HG03469 (cell line): ENCODE data around the gene ZNF608.

Experiments
- ATAC-seq: cut with Tn5 transposase; IDR thresholded peaks from one replicate; pipeline ENCODE4 v1.9.1; 2021; ENCODE audit warnings: mild to moderate bottlenecking, moderate library complexity, moderate number of reproducible peaks; ENCODE audit not compliant: unreplicated experiment

Gene ZNF608

GRCh38 chr5:124754206-124754927 is 7.9 kb upstream of the ZNF608 start:
- no peak for ATAC-seq

DNA sequence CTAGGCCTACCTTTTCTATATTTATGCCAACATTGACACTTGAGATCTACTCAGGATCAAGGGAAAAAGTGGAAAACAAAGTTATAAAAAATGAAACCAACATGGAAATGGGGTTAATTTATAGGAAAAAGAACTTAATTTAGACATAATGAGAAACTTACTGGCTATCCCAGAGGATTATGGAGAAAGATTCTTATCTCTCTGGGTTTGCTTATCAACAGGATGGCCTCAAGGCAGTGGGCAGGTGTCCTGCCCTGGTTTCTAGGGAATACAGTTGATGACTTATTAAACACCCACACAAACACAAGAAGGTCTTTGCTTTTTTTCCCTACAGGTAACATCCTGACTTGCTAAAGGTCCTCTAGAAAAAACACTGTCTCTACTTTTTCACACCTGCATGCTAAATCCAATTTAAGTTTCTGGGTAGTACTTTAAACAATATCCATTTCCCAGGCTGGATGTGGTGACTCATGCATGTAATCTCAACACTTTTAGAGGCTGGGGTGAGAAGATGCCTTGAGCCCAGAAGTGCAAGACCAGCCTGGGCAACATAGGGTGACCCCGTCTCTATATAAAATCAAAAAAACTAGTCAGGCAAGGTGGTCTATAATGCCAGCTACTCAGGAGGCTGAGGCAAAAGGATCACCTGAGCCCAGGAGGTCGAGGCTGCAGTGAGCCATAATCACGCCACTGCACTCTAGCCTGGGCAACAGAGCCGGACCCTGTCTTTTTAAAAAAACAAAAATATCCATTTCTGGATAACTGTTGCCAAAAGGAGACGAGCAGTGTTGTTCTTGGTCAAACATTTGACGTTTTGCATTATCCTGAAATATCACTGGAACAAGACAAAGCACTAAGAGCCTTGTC is 6.6 kb upstream of the ZNF608 start:
- no peak for ATAC-seq

DNA sequence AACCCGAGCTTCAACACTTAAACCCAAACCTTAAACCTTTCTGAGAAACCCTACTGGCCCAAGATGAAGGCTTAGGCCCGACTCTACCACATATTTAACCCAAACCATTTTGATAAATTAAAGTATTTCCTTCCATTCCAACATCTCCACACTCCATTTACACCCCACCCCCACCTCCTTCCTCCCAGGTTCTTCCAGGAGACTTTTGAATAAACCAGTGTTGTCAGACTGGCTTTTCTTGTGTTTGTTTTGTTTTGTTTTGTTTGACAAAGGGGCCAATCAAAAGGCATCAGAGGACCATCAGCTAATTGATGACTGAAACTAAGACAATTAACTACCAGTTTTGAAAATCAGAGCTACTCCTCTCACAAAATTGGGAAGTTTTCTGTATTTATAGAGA is 4.6 kb upstream of the ZNF608 start:
- ATAC-seq: no peak

GRCh38 chr5:124748687-124749594 is 2.5 kb upstream of the ZNF608 start:
- ATAC-seq: peak; percentile 84

DNA sequence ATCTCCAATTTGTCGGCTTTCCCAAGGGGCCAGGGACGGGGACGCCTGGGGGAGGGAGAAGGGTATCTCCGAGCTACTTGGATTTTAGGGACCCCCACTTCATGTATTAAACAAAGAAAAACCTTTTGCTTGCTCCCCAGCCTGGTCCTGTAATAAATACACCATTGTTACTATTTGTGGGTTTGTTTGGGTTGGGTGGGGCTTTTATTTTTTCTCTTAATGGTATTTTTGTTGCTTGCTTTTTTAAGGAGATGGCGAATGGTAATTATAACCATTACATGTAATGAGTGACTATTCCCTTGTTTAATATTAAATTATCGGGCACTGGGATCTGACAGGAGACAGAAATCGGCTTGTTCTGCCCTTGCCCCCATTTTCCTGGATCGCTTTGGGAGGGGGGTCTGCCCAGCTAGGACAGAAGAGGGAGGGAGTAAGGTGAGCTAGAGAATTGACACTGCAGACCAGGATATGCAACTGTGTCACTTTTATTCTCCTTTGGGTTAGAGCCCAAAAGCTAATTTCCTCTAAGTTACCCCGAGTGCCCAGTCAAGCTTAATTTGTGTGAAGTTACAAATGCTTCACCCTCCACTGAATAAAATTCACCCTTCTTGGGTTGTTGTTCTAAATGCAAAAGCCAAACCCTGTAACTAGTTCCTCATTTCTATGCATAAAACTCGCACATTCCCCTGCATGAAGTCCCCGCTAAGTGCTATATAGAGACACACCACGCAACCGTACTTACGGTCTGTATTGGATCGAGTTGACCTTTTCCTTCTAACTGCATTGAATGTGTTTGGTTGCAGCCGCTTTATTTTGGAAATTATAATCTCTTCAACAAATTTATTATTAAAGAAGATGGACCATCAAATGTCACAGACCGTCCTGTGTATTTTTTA is 1.6 kb upstream of the ZNF608 start:
- ATAC-seq: peak; percentile 34

DNA sequence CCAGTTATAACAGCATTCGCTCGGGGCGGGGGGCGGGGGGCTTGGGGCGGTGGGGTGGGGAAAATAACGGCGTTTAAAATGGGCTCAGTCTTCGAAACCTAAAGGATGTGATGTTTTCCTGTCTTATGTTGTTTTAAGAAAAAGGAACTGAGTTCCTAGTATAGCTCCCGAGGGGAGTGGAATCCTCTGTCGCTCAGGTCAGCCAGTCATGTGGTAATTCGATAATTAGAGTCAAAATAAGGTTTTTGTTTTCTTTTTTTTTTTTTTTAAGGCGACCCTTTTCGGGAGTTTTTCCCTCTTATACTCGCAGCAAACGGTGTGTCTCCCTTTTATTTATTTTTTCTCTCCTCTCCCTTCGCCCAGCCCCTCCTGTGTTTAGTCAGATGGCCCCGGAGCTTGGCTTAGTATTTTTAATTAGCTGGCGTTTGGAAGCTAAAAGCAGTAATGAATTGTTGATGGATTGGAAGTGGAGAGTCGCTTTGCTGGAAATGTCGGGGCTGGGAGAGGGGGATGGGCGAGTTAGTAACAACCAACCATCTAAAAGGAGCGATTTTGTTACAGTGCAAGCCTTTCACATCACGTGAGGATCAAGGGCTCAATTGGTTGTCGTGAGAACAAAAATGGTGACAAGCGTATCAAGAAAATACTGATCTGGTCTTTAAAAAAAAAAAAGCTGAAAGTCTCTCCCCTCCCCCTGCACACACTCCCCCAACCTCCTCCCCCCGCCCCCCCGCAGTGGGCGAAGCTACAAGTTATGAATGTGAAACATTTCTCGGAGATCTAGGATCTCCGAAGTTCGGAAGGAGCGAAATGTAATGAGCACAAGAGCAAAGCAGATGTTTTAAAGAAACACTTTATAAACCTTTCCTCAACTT is 714 bp upstream of the ZNF608 start:
- no peak for ATAC-seq

DNA sequence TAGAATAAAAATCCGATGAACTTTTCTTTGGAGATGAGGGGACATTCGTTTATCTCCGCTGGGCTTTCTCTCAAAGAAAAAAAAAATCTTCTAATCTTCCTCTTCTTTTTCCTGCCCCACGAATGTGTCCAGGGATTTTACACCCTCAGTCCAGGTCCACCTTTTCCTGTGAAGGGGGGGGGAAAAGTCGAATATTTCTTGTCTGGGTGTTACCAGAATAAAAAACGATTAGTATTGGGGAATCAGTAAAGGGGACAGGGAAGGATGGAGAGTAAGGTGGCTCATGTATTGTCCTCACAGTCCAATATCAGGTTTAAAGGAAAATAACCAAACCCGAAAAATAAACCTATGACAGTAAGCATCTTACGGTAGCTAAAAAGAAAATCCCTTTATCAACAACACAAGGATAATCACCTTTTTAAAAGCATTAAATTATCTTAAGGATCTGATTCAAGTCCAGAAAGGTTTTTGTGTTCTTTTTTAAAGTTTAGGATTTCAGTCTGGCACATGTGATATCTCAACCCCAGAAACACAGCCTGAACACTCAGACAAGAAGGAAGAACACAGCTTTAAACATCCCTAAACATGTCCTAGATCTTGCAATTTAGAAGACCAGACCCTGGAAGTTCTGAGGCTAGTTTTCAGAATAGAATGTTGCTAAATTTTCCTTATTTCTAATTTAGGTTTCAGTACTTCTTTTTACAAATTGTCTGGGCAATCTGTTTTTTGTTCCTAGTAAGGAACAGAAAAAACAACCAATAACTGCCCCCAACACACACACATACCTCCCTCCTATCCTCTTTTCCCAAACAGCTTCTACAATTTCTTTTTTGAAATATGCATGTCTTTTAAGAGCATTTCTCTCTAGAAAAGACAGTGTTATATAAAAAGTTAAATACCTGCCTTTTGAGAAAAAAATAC is 1.2 kb downstream of the ZNF608 start:
- no peak for ATAC-seq

GRCh38 chr5:124744170-124744971 is 2.1 kb downstream of the ZNF608 start:
- no peak for ATAC-seq

DNA sequence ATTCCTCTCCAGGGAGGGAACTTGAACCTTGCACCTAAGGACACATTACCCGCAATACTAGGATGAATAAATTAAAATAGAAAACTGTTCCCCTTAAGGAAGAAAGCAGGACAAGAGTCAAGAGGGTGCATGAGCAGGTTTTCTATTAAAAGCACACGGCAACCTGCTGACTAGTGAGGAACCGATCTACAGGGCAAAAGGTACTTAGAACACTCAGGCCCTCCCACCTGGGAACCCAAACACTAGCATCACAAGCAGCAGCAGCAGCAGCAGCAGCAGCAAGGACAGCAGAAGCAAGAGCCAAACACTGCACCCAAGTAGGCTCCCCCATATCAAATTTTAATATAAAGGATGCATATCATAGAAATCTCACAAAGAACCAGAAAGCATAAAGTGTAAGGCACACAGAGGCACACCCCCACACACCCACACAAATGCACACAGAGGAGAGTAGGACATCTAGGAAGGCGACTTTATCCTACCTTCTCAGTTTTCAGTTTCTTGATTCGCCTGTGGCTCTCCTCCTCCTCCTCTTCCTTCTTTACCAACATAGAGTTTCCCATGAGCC is 2.8 kb downstream of the ZNF608 start:
- no peak for ATAC-seq

GRCh38 chr5:124742983-124743601 is 3.3 kb downstream of the ZNF608 start:
- no peak for ATAC-seq

DNA sequence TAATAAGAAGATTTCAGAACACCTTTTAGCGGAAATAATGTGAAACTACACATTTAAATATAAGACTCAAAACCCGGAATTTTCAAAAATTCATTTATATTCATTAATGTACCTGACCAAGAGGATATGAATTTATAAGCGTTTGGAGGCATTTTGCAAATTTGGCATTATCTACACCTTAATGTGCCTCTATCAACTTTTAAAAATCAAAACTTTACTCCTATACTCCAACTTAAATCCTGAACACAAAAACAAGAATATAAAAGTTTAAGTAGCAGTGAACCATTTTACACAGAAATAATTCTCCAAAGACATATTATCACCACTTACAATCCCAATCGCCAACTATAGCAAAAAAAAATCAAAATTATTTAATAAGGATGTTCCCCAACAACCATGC is 3.9 kb downstream of the ZNF608 start:
- ATAC-seq: no peak

DNA sequence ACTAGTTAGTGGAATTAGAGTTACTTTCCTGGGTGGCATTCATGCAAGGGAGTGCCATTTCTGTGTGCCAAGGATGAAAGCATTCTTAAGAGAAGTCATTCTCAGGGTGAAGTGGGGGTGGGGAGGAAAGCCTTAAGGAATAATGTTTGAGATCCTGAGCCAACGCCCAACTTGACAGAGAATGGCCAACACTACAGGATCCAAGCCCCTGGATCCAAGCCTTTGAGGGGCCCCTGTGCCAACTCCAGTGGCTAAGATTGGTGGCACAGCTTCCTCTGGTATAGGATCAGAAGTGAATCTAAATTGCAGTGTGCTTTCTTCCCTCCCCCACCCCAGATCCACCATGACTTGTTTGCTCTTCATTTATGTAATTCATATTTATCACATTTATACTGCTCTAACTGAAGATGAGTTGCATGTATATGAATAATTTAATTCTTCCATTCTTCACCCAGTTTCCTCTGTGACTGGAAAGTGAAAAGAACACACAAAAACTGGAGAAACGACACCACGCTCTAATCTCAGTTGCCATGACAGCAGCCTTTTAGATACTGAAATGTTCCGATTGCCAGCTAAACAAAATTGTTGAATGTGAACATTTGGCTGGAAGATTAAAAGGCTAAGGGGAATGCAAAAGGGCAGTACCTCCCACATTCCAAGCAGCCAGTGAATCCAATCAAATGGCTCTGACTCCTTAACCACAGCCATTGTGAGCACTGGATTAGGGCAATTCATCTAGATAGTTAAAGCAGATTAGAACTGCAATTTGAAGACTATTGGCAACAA is 4.5 kb downstream of the ZNF608 start:
- no peak for ATAC-seq

DNA sequence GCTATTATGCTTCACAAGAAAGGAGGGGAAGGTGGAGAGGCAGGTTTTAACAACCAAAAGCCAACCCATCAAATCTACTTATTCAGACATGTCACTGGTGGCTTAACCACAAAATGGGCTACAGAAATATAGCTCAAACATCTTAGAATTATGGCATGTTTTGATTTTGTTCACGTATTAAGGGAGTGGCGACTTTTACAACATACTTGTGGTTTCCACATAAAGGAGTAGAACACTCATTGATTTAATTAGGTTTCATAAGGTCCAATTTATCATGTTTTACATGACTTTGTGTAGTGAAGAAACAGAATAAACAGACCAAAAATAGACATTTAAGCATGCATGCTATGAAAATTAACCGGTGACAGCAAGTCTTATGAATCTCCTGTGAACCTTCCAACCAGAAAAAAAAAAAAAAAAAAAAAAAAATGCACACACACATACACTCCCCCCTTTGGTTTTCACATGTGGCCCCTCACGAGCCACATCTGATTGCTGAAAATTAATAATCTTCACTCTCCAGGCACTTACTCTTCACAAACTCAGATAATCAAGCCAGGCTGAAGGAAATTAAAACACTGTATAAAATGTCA is 5.4 kb downstream of the ZNF608 start:
- no peak for ATAC-seq

DNA sequence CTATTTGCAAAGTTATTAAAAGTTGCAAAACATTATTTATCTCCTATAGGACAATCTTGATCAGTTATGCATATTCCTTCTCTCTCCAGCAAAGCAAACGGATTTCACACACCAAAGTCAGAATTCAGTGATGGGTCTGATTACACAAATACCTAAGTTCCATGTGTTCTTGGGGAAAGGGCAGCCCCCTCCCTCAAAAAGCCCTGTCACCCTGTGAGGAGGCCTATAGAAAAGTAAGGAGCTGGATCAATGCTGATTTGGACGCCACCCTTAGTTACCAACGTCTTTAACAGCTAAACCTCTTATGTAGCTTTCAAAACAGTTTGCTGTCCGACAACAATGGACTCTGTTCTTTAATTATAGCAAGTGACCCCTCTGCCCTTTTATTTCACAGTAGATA is 6.4 kb downstream of the ZNF608 start:
- no peak for ATAC-seq

DNA sequence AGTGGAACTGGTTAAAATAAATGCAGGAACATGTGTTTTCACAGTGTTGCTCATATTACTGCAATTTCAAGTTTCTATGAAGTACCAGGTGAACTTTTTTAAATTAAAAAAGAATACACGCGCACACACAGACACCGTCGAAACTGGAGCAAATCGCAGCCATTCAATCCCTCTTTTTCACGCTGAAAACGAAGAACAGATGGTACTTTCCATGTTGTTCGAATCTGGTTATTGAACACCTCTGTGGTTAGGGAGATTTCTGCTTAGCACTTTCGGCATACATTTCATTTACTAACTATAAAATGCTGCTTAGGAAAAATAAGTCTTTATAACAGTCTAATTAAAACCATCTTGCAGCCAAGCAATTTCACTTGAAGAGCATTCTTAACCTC is 6.8 kb downstream of the ZNF608 start:
- no peak for ATAC-seq
